CD4-positive, alpha-beta memory T cell (primary cell): ENCODE measurements around the gene NCF4. TPM values are rescaled to one million over a fixed set of nuclear protein-coding genes. Genes with fewer than 3 reads are reported as not detected.

ENCODE experiments used
- CTCF ChIA-PET: fragments of 350-600 bp; sonication (Branson Sonifier 250); formaldehyde crosslinking; loops from one replicate; lab custom pipeline; 2021; ENCODE audit warnings: inconsistent platforms; ENCODE audit not compliant: partially characterized antibody; lab: Charles Lee
- POLR2A ChIA-PET: fragments of 350-600 bp; sonication (Branson Sonifier 250); formaldehyde crosslinking; loops from one replicate; lab custom pipeline; 2021; ENCODE audit not compliant: partially characterized antibody; lab: Charles Lee
- DNase-seq, 5 donors: peaks; one replicate each; pipeline versions ENCODE4 v3.0.0 to v3.0.0-alpha.2; 2020 to 2022; ENCODE audit warnings: mixed read lengths in 1 of 5
- H3K27ac ChIP-seq: one replicate; pipeline ENCODE4 v1.7.0; 2013; ENCODE audit warnings: low read depth, low read length
- H3K27me3 ChIP-seq: 2 replicates; pipeline ENCODE4 v1.7.0; 2013; ENCODE audit warnings: mild to moderate bottlenecking, low read length, moderate library complexity; ENCODE audit not compliant: insufficient read depth
- H3K36me3 ChIP-seq: 2 replicates; pipeline ENCODE4 v1.7.0; 2013; ENCODE audit warnings: mild to moderate bottlenecking, low read length, moderate library complexity; ENCODE audit not compliant: insufficient read depth
- H3K4me1 ChIP-seq: 2 replicates; pipeline ENCODE4 v1.7.0; 2013; ENCODE audit warnings: mild to moderate bottlenecking, low read length, moderate library complexity; ENCODE audit not compliant: insufficient read depth
- H3K4me3 ChIP-seq, 2 donors: one replicate each; pipeline ENCODE4 v1.7.0; 2013; ENCODE audit warnings: low read length in 2 of 2, mild to moderate bottlenecking in 1 of 2
- H3K9me3 ChIP-seq, 2 donors: one replicate each; pipeline ENCODE4 v1.7.0; 2013; ENCODE audit warnings: low read length in 2 of 2, control low read depth in 1 of 2; ENCODE audit not compliant: control insufficient read depth in 1 of 2
- H3K27ac Mint-ChIP-seq, 7 donors: one replicate each; pipeline ENCODE4 v1.8.0; 2020 to 2021; ENCODE audit warnings: mixed read lengths in 7 of 7, mild to moderate bottlenecking in 6 of 7, inconsistent platforms in 3 of 7, moderate library complexity in 3 of 7
- H3K27me3 Mint-ChIP-seq, 2 donors: one replicate each; pipeline ENCODE4 v1.8.0; 2020 to 2021; ENCODE audit warnings: mixed read lengths in 2 of 2
- H3K36me3 Mint-ChIP-seq, 2 donors: one replicate each; pipeline ENCODE4 v1.8.0; 2020 to 2021; ENCODE audit warnings: mixed read lengths in 2 of 2, inconsistent platforms in 1 of 2, mild to moderate bottlenecking in 1 of 2
- H3K4me1 Mint-ChIP-seq, 4 donors: one replicate each; pipeline ENCODE4 v1.8.0; 2020 to 2021; ENCODE audit warnings: mixed read lengths in 4 of 4, mild to moderate bottlenecking in 1 of 4
- H3K4me3 Mint-ChIP-seq, 8 donors: one replicate each; pipeline ENCODE4 v1.8.0; 2020 to 2021; ENCODE audit warnings: mixed read lengths in 8 of 8, mild to moderate bottlenecking in 7 of 8, moderate library complexity in 6 of 8, inconsistent platforms in 3 of 8
- H3K9me3 Mint-ChIP-seq, 8 donors: one replicate each; pipeline ENCODE4 v1.8.0; 2020 to 2021; ENCODE audit warnings: mixed read lengths in 8 of 8, mild to moderate bottlenecking in 5 of 8, inconsistent platforms in 3 of 8, moderate library complexity in 1 of 8
- intact Hi-C: fragments of 100-400 bp; cut with micrococcal nuclease; formaldehyde crosslinking; loops from one replicate; pipeline ENCODE4 v1.15.1; 2023
- polyA plus RNA-seq, 2 donors: library from polyadenylated mRNA; unstranded; fragments of 300-500 nt; fragmentation: Illumina TruSeq; gene quantifications; one replicate each; pipeline ENCODE4 v1.2.3, GENCODE V29; 2021
- total RNA-seq, 2 experiments: library from RNA; stranded (reverse); gene quantifications; one replicate each; pipeline ENCODE4 v1.2.3, GENCODE V29; 2021

NCF4 gene
- total and polyA plus RNA-seq, 4 experiments from 2014 or later, result 16.6 to 28.0 (median 22.1) TPM

GRCh38 chr22:36838119-36839030 lies 22.4 kb upstream of the NCF4 start:
- Mint-ChIP-seq H3K36me3 (peaks cover 0 to 4% of the 10 kb centered on the region in 2 donors), H3K4me3 (no peak overlapping the region), H3K9me3 (peaks cover 0 to 19% (median 4%) of the 10 kb centered on the region in 8 donors), H3K4me1 (peaks cover 0 to 1% (median 0%) of the 10 kb centered on the region in 4 donors), H3K27me3 (peaks cover 19 to 30% of the 10 kb centered on the region in 2 donors), H3K27ac (no peak overlapping the region)
- ChIA-PET POLR2A (no interaction called here), CTCF (interaction anchor here (2.8 kb wide), 1 partner anchor 18 kb away, joined by 11 read pairs; no protein-coding TSS in a partner anchor)
- no peak for DNase-seq
- Histone ChIP-seq H3K36me3 (no peaks in the 10 kb centered on the region), H3K9me3 (no peaks in the 10 kb centered on the region), H3K4me1 (no peaks in the 10 kb centered on the region), H3K27me3 (no peaks in the 10 kb centered on the region), H3K4me3 (no peak overlapping the region), H3K27ac (no peak overlapping the region)
- intact Hi-C loops, result no loop called here

DNA sequence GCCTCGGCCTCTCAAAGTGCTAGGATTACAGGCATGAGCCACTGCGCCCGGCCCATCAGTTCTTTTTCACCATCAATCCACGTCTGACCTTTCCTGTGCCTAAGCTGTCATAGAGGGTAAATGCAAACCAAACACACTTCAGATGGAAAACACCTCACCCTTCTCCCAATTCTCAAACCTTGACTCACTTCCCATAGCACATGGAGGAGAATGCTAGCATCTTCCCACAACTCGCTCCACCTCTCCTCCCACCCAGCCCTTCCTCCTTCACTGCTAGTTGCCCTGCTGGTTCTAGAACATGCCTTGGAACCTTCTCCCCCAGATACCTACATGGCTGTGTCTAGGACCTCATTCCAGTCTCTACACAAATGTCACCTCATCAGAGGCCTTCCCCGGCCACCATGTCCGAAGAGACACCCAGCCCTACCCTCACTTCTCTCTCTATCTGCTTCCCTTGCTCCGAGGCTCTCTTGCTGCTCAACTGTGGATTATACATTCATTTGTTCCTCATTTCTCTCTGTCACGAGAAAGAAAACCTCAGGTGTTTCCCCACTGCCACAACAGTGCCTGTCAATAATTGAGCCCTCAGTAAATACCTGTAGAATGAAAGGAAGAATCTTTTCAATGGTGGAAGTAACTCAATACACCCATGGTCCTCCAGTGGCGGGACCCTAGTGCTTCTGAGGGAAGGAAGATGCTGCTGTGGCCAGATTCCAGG lies 21.3 kb upstream of the NCF4 start:
- Mint-ChIP-seq H3K9me3 (peaks cover 0 to 19% (median 4%) of the 10 kb centered on the region in 8 donors), H3K27me3 (peaks cover 25 to 34% of the 10 kb centered on the region in 2 donors), H3K36me3 (peaks cover 0 to 4% of the 10 kb centered on the region in 2 donors), H3K27ac (no peak overlapping the region), H3K4me3 (no peak overlapping the region), H3K4me1 (peaks cover 0 to 1% (median 0%) of the 10 kb centered on the region in 4 donors)
- DNase-seq, result peak in 1 of 5 donors; percentile 13
- intact Hi-C loops, result no loop called here
- Histone ChIP-seq H3K9me3 (no peaks in the 10 kb centered on the region), H3K4me3 (no peak overlapping the region), H3K4me1 (no peaks in the 10 kb centered on the region), H3K27ac (no peak overlapping the region), H3K27me3 (no peaks in the 10 kb centered on the region), H3K36me3 (no peaks in the 10 kb centered on the region)
- ChIA-PET CTCF (interaction anchor here (2.8 kb wide), 1 partner anchor 17 kb away, joined by 11 read pairs; no protein-coding TSS in a partner anchor), POLR2A (no interaction called here)

DNA sequence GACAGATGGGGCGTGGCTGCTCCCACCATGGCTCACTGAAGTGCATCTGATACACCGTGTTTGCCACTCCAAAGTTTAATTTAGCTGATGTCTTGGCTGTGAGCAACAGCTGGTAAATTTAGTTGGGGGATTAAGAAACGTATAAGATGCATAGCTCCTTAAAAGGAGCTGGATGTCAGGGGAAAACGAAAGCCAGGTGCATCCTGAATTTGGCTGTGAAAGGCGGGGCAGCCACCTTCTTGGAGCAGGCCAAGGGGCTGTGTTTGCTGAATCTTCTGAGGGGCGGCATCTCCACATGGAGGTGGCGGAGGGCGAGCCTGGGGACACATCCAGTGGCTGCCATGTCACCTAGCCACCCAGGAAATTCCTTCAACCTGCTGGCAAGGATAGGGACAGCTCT lies 20.7 kb upstream of the NCF4 start:
- CTCF ChIA-PET, result interaction anchor here (0.5 to 2.8 kb wide), 2 partner anchors 16 to 959 kb away, joined by 4 to 11 read pairs; no protein-coding TSS in a partner anchor
- Mint-ChIP-seq H3K4me1 (peaks cover 0 to 1% (median 0%) of the 10 kb centered on the region in 4 donors), H3K27me3 (peaks cover 25 to 35% of the 10 kb centered on the region in 2 donors)

GRCh38 chr22:36846271-36846670 lies 14.5 kb upstream of the NCF4 start:
- Mint-ChIP-seq H3K4me1 (no peaks in the 10 kb centered on the region), H3K27ac (no peak overlapping the region), H3K4me3 (no peak overlapping the region), H3K9me3 (peaks cover 0 to 2% (median 0%) of the 10 kb centered on the region in 8 donors), H3K27me3 (peaks cover 27 to 39% of the 10 kb centered on the region in 2 donors), H3K36me3 (no peaks in the 10 kb centered on the region)
- Histone ChIP-seq H3K4me1 (no peaks in the 10 kb centered on the region), H3K4me3 (no peak overlapping the region), H3K27me3 (peaks cover 6% of the 10 kb centered on the region), H3K36me3 (no peaks in the 10 kb centered on the region), H3K9me3 (no peaks in the 10 kb centered on the region), H3K27ac (no peak overlapping the region)
- ChIA-PET POLR2A (no interaction called here), CTCF (interaction anchor here (1.2 kb wide), 1 partner anchor 10 kb away, joined by 7 read pairs; no protein-coding TSS in a partner anchor)
- no peak for DNase-seq
- intact Hi-C loops, result no loop called here

More for the DNA sequence above, 20.7 kb upstream of the NCF4 start:
- DNase-seq, result no peak
- no peaks in the 10 kb centered on the region for H3K9me3 ChIP-seq
- Mint-ChIP-seq H3K27ac (no peak overlapping the region), H3K36me3 (peaks cover 0 to 4% of the 10 kb centered on the region in 2 donors), H3K4me3 (no peak overlapping the region), H3K9me3 (peaks cover 0 to 19% (median 4%) of the 10 kb centered on the region in 8 donors)
- H3K36me3 ChIP-seq, result no peaks in the 10 kb centered on the region
- H3K4me3 ChIP-seq, result no peak overlapping the region
- POLR2A ChIA-PET, result no interaction called here
- no peaks in the 10 kb centered on the region for H3K4me1 ChIP-seq
- intact Hi-C loops, result no loop called here
- no peaks in the 10 kb centered on the region for H3K27me3 ChIP-seq
- H3K27ac ChIP-seq, result no peak overlapping the region

- Histone ChIP-seq H3K4me3 (no peak overlapping the region), H3K4me1 (no peaks in the 10 kb centered on the region), H3K27ac (no peak overlapping the region), H3K36me3 (no peaks in the 10 kb centered on the region), H3K27me3 (peaks cover 6% of the 10 kb centered on the region), H3K9me3 (no peaks in the 10 kb centered on the region)
- Mint-ChIP-seq H3K4me3 (no peak overlapping the region), H3K36me3 (no peaks in the 10 kb centered on the region), H3K27me3 (peaks cover 27 to 33% of the 10 kb centered on the region in 2 donors), H3K4me1 (no peaks in the 10 kb centered on the region), H3K27ac (no peak overlapping the region), H3K9me3 (peaks cover 0 to 2% (median 0%) of the 10 kb centered on the region in 8 donors)
- DNase-seq, result no peak
- POLR2A ChIA-PET, result no interaction called here
- CTCF ChIA-PET, result interaction anchor here (0.9 kb wide), 1 partner anchor 9 kb away, joined by 4 read pairs; no protein-coding TSS in a partner anchor
- intact Hi-C loops, result no loop called here
Observed at GRCh38 chr22:36846949-36847348, 13.9 kb upstream of the NCF4 start.

GRCh38 chr22:36850056-36850455 lies 10.8 kb upstream of the NCF4 start:
- POLR2A ChIA-PET, result no interaction called here
- Histone ChIP-seq H3K4me3 (no peak overlapping the region), H3K36me3 (no peaks in the 10 kb centered on the region), H3K9me3 (no peaks in the 10 kb centered on the region), H3K27ac (no peak overlapping the region), H3K4me1 (peaks cover 13% of the 10 kb centered on the region), H3K27me3 (peaks cover 6% of the 10 kb centered on the region)
- Mint-ChIP-seq H3K9me3 (peaks cover 0 to 2% (median 0%) of the 10 kb centered on the region in 8 donors), H3K27me3 (peaks cover 16 to 18% of the 10 kb centered on the region in 2 donors), H3K36me3 (no peaks in the 10 kb centered on the region), H3K27ac (peak overlapping the region in 1 of 7 donors; percentile 50), H3K4me1 (peaks cover 3 to 13% (median 7%) of the 10 kb centered on the region in 4 donors), H3K4me3 (no peak overlapping the region)
- intact Hi-C loops, result loop anchor here (10.0 kb wide), 1 partner anchor 345 kb away; no protein-coding TSS in a partner anchor
- DNase-seq, result no peak
- CTCF ChIA-PET, result no interaction called here
